HL-60/S4 treated with phorbol 12-myristate 13-acetate at 8.2 ng/mL for 4 days and 3 days (cell line): ENCODE results near the gene ERVW-1.

Source experiments
- in situ Hi-C: fragments of 300-500 bp; cut with MboI; formaldehyde crosslinking; loops from 2 replicates; pipeline ENCODE4 v1.15.0; 2022; ENCODE audit warnings: low sequenced_read_pairs

The ERVW-1 gene

DNA sequence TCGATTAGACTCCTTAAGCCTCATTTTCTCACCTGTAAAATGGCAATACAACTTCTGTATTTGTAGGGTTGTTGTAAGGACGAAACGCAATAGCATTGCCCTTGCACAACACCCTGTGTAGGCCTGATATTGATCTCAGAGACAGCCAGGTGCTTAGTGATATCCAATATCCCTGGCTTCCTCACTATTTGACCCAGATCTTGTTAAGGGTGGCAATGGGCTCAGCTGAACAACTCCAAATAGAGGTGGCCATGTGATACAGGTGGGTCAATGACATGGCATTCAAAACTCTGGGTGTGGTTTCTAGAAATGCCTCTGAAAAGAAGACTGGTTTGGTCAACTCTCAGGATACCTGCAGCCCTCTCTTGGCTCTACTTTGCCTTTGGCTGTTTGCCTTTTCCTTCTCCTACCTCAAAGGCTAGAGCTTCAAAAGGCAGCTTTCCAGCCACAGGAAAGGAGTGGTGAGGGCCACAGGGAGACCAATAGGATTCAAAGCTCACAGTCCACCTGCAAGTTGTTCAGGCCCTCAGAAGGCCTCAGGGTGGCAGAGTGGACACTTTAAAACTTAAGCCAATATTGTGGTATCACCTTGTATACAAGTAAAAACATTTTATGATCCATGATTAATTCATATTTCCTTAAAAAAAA, 45.3 kb downstream of the ERVW-1 start:
- in situ Hi-C loops: no loop called here

DNA sequence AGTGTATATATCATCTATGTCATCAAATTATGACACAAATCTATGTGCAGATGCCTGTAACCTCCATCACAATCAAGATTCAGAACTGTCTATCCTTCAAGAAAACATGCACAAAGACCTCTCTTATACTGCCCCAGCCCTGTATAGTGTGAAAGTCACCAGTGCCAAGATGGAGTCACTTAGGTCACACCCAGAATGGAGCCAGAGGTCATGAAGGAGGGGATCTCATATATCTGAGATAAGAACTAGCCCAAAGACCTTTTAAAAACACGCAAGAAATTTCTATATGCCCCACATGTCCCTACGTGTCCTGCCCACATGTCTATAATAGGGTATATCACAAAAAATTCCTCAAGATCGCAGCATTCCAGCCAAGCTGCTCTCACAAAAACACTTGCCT, 50.6 kb downstream of the ERVW-1 start:
- in situ Hi-C loops: no loop called here

DNA sequence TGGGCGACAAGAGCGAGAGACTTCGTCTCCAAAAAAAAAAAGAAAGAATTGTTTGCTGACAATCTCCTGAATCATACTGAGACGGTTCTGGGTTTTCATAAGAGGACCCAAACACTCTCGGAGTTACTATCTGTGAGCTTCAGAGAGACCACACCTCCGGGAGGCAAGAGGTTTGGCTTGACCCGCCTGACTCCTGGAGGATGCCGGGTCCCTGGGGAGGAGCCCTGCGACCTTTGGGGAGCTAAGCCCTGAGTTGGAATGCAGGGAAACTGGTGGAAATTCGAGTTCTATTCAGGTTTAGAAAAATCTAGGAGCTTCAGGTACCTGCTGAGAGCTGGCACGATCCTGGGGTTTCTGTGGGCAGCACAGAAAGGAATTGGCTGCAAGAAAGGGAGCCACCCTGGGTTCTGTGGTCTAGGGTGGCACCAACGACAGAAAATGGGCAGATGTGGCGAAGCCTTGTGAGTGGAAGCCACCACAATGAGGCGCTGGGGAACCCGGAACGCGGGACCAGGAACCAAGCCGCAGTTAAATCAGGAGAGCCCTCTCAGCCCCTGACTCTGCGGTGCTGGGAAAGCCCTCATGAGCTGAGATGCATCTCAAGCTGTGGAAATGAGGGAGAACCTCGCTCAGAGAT, 52.3 kb downstream of the ERVW-1 start:
- in situ Hi-C loops: no loop called here

DNA sequence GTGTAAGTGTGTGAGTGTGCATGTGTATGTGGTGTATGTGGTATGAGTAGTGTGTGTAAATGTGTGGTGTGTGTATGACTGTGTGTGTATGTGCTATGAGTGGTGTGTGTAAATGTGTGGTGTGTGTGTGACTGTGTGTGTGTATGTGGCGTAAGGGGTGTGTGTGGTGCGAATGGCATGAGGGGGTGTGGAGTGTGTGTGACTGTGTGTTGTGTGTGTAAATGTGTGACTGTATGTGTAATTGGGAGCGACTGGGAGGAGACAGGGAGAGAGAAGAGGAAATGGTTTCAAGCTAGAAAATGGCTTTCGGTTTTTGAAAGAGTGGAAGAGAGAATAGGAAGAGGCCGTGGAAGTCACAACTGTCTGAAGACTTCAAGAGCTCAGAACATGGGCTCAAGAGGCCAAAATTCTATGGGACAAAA, 54.0 kb downstream of the ERVW-1 start:
- in situ Hi-C loops: no loop called here

DNA sequence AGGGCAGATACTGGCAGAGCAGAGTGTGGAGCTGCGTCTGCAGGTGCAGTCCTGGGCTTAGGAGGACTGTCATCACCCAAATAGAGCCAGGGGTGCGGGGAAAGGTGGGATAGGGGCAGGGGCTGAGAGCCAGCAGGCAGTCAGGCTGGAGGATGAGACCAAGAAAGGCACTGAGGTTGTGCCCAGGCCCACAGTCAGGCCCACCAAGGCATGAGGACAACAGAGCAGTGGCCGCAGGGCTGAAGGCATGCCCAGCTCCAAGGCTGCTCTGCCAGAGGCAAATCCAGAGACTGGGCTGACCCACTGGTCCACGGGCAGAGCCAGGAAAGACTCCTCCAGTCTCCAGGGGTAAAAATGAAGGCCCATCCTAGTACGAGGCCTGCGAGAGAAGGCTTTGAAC, 54.8 kb downstream of the ERVW-1 start:
- in situ Hi-C loops: no loop called here

DNA sequence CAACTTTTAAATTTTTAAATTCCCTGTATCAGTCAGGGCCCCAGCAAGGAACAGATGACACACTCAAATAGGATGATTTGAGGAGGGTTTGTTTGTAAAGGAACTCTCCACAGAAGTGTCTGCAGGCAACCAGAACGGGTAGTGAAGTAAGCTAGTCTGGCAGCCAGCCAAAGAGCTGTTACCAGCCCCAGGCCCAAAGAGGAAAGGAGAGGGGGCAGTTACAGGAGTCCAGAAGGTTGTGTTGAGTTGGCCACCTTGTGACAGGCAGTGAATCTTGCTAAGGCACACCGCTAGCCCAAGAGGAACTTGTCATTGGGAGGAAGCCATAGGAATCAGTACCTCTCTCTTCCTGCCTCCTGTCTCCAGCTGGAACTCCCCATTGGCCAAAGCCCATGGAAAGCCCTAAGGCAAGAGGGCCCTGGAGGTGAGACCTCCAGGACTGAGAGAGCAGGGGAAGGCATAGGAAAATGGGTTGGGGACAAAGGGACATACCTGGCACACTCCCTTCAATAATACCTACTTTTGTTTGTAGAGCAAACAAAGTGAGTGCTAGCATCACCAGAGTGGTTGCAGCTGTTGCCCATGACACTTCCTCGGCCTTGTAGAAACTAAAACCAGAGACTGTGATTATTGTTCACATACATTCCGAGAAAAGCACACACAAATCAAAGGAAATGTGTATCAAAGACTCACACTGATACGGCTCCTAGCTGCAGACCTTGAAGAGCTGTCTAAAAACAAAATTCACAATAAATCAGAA, 55.9 kb downstream of the ERVW-1 start:
- in situ Hi-C loops: no loop called here
